Transverse colon (tissue), 4 donors: ENCODE data around the gene HTR2B.

Experiments used
- CTCF ChIP-seq, 5 experiments: fragments of 200-600 bp in 3 of 5; fragments of 450-650 bp in 2 of 5; sonication (generic) in 3 of 5; IDR thresholded peaks; 1 replicate in 2 of 5; 2 replicates in 3 of 5; pipeline ENCODE4 v1.5.1; 2016 to 2017; ENCODE audit warnings: antibody characterized with exemption in 5 of 5, inconsistent platforms in 3 of 5, mild to moderate bottlenecking in 2 of 5, moderate library complexity in 1 of 5
- POLR2A ChIP-seq: fragments of 450-650 bp; IDR thresholded peaks from one replicate; pipeline ENCODE4 v1.6.1; 2016; ENCODE audit warnings: antibody characterized with exemption, mild to moderate bottlenecking, moderate library complexity
- POLR2AphosphoS5 ChIP-seq, 3 donors: sonication (generic); formaldehyde crosslinking; IDR thresholded peaks; one replicate each; pipeline ENCODE4 v1.6.1; 2016; ENCODE audit warnings: antibody characterized with exemption in 3 of 3

- TF ChIP-seq POLR2A (no peak), CTCF (IDR thresholded peaks at IDR 0.05) (peak; percentile 83 to 91 (median 85)), POLR2AphosphoS5 (IDR thresholded peaks at IDR 0.05) (no peak)
These were observed 20.6 kb downstream of the HTR2B start for GRCh38 chr2:231104115-231104713.
